ENCODE results near the gene TM4SF5. TPM values are rescaled to one million over a fixed set of nuclear protein-coding genes. Genes with fewer than 3 reads are reported as not detected.

TM4SF5 gene, protein sequence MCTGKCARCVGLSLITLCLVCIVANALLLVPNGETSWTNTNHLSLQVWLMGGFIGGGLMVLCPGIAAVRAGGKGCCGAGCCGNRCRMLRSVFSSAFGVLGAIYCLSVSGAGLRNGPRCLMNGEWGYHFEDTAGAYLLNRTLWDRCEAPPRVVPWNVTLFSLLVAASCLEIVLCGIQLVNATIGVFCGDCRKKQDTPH
- total RNA-seq: not detected

DNA sequence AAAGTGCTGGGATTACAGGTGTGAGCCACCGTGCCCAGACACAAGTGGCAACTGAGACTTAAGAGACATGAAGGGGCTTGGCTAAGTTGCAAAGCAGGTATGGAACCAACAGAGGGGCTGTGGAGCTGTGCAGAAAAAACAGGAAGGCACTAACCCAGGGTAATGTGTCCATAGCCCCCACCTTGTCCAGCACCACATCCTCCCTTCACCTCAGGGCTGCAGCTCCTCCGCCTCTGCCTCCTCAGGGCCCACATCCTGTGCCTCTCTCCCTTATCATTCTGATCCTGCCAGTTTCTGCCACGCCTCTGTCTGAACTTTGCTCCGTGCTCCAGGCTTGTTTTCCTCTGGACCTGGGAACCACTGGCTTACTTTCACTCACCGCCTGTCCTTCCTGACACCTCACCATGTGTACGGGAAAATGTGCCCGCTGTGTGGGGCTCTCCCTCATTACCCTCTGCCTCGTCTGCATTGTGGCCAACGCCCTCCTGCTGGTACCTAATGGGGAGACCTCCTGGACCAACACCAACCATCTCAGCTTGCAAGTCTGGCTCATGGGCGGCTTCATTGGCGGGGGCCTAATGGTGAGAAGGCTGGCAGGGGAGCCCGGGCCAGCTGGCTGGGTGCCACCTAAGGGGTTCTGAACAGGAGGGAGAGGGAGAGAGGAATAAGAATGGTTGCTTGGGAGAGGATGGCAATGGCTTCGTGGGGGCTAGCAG lies at the start of gene TM4SF5:
Gene TM4SF5 (plus strand): TSS at position 368 of the 716 bp plus-strand sequence. CDS start 37 bp downstream, at position 405.
- DNase-seq (ENCODE audit: low spot score in 2 of 2) (no peak), FAIRE-seq (no peak)

DNA sequence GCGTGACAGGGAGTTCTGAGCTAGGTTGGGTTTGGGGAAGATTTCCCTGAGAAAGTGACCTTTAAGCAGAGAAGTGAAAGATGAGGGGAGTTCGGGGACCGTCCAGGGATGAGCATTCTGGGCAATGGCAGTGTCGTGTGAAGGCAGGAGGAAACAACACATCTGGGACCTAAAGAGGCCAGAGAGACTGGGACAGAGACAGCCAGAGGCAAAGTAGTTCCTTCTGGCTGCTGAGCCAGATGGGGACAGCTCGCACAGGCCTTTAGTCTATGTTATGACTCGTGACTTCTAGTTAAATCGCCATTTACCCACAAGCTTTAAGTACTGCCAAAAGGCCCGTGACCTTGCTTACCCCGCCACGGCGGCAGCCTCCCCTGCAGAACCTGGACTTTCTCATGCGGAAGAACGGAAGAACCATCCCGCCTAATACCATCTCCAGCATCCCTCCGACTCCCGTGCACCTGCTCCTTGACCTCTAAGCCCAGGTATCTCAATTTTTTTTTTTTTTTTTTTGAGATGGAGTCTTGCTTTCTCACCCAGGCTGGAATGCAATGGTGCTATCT lies 48.9 kb upstream of the TM4SF5 start:
- DNase-seq (ENCODE audit: low spot score in 2 of 2): no peak
- no peak for FAIRE-seq

DNA sequence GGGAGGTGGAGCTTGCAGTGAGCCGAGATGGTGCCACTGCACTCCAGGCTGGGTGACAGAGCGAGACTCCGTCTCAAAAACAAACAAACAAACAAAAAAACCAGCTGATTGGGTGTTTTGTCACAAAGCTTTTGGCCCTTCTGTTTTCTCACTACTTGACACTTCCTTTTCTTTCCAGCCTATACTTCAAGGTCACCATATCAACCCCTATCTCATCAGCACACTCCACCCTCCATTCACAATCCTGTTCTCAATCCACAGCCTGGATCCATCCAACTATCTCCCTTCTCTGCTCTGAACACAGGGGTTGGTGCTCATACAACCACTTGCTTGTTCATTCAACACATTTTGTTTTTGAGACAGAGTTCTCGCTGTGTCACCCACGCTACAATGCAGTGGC lies 47.0 kb upstream of the TM4SF5 start:
- no peak for DNase-seq (ENCODE audit: low spot score in 2 of 2)
- FAIRE-seq: no peak

DNA sequence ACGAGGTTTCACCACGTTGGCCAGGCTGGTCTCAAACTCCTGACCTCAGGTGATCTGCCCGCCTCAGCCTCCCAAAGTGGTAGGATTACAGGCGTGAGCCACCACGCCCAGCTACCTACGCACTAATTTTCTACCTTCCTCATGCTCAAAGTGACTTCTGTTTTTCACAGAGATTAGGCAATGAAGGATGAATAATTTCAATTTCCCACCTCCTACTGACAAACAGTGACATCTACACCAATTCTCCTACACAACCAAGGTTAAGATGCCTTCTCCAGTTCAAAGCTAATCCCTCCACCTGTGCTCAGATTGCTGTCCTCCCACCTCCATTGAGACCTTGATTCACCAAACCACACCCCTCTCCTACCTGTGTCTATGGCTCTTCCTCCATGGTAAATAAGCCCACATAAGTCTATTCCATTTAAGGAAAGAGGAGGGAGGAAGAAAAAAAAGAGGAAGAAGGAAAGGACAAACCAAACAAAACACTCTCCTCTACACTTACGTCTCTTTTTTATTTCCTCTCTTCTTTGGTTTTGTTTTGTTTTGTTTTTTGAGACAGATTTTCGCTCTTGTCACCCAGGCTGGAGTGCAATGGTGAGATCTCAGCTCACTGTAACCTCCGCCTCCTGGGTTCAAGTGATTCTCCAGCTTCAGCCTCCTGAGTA lies 45.9 kb upstream of the TM4SF5 start:
- DNase-seq (ENCODE audit: low spot score in 2 of 2) (no peak), FAIRE-seq (no peak)

DNA sequence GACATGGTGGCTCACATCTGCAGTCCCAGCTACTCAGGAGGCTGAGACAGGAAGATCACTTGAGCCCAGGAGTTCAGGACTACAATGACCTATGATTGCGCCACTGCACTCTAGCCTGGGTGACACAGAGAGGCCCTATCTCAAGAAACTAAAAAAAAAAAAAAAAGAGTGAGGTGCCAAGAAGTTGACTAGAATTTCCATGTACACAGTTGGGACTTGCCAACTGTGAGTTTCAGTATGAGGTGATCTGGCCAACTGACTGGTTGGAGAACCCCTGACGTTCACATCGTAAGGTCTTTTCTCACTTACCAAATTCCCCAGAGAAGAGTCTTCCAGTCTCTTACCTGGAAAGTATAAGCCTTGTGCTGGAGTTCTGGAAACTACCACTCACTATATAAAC lies 43.6 kb upstream of the TM4SF5 start:
- no peak for DNase-seq (ENCODE audit: low spot score in 2 of 2)
- no peak for FAIRE-seq

DNA sequence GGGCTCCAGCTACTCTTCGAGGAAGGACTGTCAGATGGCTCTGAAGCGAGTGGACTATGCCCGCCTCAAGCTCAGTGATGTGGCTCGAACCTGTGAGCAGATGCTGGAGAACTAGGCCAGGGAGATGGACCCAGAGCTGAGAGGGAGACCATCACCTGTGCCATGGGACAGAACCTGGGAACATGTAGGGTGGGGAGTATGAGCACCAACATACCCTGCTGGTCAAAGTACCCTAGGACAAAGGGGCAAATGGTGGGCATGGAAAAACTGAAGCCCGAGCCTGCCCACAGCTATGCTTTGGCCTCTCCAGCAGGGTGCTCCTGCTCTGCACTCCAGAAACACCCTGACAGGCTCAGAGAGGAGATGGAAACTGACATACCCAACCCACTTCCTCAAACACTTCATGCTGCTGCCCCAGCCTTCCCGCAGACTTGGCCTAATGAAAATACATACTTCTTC lies 38.6 kb upstream of the TM4SF5 start:
- DNase-seq (ENCODE audit: low spot score in 2 of 2) (no peak), FAIRE-seq (no peak)

DNA sequence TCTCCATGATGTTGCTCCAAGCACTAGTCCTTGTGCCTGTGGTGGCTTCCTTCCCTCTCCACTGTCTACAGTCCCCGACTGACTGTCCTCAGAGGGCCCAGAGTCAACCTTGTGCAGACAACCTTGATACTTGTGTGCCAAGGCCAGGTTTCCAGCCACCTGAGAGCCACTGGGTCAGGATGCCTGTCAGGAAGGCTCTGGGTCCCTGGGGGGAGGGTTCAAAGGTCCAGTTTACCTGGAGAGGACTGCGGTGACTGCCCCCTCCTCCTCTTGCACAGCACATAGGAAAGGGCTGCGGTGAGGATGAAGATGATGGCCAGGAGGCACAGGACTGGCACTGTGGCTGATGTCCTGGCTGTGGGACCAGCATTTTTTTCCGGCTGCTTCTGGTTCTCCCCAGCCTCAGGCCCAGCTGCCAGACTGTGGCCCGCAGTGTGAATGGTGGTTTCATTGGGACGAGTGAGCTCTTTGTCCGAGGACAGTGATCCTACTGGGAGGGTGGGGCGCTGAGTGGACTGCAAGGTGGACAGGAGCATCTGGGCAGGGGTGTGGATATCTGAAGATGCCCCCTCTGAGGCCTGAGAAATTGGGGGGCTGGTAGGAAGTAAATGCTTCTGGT lies 36.7 kb upstream of the TM4SF5 start:
- no peak for FAIRE-seq

DNA sequence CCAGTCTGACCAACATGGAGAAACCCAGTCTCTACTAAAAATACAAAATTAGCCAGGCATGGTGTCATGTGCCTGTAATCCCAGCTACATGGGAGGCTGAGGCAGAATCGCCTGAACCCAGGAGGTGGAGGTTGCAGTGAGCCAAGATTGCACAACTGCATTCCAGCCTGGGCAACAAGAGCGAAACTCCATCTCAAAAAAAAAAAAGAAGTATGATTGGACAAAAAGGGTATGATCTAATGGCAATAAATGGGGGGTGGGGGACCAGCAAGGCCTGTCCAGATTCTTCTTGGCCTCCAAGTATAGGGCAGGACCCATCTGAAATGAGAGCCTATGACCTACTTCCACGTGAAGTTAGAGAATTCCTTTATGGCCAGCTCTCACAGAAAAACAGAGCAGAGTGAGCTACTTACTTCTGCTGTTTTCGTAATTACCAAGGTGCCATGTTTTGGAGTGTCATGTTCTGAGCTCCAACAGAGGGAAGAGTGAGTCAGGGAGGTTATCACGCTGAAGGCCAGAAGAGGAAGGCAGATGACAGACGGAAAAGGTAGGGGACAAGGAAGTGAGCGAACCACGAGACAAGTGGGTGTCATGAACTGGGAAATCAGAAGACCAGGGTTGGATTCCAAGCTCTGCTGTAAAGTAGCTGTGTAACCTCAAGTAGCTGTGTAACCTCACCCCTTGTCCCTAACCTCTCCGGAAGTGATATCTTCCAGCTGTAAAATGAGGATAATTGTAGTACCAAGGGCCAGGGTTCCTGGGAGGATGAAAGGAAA lies 35.6 kb upstream of the TM4SF5 start:
- FAIRE-seq (no peak), DNase-seq (ENCODE audit: low spot score in 2 of 2) (no peak)

More for the DNA sequence above, 36.7 kb upstream of the TM4SF5 start:
- DNase-seq (ENCODE audit: low spot score in 2 of 2): no peak

DNA sequence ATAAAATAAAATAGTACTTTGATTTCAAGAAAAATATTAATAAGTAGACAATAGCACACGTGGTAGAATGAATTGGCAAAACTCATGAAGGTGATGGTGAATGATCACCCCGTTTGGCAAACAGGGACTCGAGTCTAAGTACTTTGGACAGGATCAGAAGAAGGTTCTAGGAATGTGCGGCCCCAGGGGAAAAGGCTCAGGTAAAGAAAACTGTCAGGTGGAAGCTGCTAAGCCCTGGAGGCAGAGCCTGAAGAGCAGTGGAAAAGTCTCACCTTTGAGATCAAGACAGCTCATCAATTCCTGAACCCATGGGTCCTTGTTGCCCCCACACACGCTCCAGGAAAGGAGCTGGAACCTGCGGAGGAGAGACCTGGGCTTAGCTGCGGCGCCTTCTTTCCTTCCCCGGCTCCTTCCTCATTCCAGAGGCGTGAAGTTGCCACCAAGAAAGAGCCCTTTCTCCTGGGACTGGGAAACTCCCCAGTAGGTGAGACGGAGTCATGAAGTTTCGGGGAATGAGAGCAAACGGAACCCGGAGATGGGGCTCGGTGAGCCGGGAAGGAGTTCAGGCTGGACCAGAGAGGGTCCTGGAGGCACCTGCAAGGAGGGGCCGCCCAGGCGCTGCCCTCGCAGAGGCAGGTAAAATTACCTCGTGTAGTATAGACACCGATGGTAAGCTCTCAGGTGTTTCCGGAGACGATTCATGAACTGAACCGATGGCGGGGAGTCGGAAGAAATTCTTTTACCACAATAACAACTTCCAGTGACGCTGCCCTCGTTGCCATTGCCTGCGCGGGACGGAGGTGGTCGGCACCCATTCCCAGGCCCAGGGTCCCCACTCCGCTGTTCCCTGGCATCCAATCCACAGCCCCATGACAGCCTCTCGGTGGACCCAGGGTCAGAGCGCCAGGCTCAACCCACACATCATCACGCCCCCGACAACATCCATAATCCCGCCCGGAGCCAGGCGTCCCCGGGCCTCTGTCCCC lies 33.3 kb upstream of the TM4SF5 start:
- no peak for FAIRE-seq
- DNase-seq (ENCODE audit: low spot score in 2 of 2): peak in 1 of 2 donors; percentile 36

DNA sequence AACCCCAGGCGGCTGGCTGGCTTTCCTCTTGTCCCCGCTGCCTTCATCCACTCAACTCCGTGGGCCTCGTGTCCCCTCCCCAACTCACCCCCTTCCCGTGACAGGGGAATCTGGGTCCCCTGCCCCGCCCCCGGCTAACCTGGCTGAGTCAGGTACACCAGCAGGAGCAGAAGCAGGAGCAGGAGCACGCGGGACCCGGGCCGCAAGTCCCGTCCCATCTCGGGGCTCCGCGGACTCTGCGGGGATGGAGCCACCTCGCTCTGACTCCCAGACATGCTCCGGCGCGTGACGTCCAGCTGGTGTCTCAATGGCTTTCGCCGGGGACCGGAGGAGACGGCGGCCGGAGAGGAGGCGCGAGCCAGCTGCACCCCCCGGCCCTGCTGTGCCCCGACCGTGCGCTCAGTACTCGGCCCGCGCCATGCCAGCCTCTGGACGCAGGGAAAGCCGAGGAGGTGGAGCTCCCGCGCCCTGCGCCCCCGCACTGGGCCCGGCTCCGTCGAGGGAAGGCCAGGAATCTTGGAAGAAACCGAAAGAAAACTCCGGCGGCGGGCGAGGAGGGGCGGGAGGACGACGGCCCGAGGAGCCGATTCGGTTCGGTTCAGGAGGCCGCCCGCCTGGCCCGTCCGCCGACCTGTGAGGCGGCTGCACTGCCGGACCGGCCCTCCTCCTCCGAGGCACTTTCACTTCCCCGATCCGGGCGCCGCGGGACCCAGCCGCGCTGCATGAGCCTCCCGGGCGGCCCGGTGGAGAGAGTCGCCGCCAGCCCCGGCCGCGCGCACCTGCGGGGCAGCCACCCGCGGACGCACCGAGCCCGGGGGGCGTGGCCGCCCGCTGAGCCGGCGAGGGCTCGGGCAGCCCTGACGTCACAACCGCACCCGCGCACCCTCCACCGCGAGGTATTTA lies 32.3 kb upstream of the TM4SF5 start, which contains the start of the genes CXCL16 and ZMYND15:
Gene CXCL16 (minus strand): TSS at position 807 of the 903 bp plus-strand sequence. CDS start 589 bp downstream, at position 218.
Gene ZMYND15 (plus strand): TSS at position 712 of the 903 bp plus-strand sequence. CDS start 716 bp downstream, outside the sequence.
- DNase-seq (ENCODE audit: low spot score in 2 of 2) (peak; percentile 66 to 74), FAIRE-seq (no peak)

DNA sequence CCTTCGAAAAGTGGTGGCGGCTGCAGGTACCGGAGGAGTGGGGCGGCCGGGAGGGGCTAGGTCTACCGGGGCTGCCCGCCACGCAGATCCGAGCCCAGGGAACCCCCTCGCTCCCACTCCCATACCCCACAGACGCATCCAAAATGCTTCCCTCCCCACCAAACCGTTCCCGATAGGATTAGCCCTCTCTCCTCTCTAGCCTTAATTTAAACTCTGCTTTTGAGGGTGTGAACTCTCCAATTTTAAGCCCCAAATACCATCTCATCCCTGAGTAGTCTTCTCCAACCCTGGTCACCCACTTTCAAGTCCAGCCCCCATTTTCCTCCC lies 31.7 kb upstream of the TM4SF5 start:
- DNase-seq (ENCODE audit: low spot score in 2 of 2): no peak
- FAIRE-seq: no peak

DNA sequence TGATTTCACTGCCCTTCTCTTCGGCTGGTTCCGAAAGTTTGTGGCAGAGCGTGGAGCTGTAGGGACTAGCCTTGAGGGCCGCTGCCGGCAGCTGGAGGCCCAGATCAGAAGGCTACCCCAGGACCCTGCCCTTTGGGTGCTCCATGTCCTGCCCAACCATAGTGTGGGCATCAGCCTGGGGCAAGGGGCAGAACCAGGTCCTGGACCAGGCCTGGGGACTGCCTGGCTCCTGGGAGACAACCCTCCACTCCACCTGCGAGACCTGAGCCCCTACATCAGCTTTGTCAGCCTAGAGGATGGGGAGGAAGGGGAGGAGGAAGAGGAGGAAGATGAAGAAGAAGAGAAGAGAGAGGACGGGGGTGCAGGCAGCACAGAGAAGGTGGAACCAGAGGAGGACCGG lies 31.1 kb upstream of the TM4SF5 start:
- DNase-seq (ENCODE audit: low spot score in 2 of 2) (no peak), FAIRE-seq (no peak)

DNA sequence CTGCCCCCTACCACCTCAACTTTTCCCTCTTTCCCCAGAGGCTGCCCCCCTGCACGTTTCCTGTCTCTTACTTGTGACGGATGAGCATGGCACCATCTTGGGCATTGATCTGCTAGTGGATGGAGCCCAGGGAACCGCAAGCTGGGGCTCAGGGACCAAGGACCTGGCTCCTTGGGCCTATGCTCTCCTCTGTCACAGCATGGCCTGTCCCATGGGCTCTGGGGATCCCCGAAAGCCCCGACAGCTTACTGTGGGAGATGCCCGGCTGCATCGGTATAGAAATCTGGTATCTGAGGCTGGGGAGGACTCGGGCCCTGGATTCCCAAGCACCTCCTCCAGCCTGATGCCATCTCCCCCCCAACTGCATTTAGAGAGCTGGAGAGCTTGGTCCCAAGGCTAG lies 30.1 kb upstream of the TM4SF5 start:
- no peak for FAIRE-seq
- no peak for DNase-seq (ENCODE audit: low spot score in 2 of 2)

DNA sequence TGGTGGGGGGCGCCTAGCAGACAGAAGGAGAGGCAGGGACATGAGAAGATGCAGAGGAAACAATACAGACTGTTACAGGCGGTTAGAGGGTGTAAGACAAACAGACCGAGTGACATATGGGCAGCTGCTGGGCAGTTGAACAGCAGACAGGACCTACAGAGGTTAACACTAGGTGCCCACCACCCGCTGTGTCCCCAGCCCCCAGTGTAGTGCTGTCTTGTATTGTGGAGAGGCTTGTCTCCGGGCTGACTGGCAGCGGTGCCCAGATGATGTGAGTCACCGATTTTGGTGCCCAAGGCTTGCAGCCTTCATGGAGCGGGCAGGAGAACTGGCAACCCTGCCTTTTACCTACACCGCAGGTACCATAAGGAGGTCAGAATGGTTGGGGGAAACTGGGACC lies 29.6 kb upstream of the TM4SF5 start:
- no peak for FAIRE-seq
- no peak for DNase-seq (ENCODE audit: low spot score in 2 of 2)

DNA sequence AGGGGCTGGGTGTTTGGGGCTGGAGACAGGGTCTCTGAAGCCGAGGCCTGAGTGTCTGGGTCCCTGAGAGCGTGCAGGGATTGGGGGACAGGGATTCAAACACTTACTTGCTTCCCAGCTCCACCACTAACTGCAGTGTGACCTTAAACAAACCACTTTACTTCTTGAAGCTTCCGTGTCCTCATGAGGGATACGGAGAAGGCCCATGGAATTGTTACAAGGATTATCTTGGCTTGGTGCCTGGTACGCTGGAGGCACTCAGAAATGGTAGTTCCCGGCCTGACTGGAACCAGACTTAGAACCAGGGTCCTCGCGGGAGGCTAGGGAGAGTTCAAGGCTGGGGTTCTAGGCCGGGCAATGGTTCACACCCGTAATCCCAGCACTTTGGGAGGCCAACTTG lies 29.1 kb upstream of the TM4SF5 start:
- DNase-seq (ENCODE audit: low spot score in 2 of 2): peak in 1 of 2 donors; percentile 10
- no peak for FAIRE-seq

DNA sequence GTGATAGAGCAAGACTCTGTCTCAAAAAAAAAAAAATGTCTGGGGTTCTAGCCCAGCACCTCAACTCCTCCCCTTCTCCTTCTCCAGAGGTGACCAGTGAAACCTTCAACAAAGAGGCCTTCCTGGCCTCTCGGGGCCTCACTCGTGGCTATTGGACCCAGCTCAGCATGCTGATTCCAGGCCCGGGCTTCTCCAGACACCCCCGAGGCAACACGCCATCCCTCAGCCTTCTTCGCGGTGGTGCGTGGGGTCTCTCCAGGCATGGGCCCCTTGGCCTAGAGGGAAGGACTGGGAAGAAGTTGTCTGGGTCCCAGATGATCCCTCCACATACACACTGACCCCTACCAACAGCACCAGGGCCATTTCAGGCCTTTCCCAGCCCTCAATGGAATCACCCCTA lies 28.5 kb upstream of the TM4SF5 start:
- FAIRE-seq: no peak
- DNase-seq (ENCODE audit: low spot score in 2 of 2): no peak

DNA sequence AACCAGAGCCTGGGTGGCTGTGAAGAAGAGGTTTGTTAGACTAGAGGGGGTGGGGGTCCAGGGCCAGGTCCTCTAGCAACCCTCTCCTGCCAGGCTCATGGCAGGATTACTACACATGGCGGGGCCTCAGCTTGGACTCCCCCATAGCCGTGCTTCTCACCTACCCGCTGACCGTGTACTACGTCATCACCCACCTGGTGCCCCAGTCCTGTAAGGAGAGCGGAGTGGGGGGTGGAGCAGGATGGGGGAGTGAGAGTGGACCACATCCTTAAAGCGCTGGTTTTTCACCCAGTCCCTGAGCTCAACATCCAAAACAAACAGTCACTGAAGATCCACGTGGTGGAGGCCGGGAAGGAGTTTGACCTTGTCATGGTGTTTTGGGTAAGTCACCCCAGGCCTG lies 27.8 kb upstream of the TM4SF5 start:
- no peak for DNase-seq (ENCODE audit: low spot score in 2 of 2)
- no peak for FAIRE-seq

All from frontal cortex (tissue), 4 donors.